HG02623 (cell line): ENCODE results near the gene TULP1.
"Not testable (repeated sequence)": the region's sequence is repeated elsewhere in the genome, so short reads cannot be mapped to it uniquely, and the experiment has no call there.

ENCODE experiments used
- ATAC-seq: cut with Tn5 transposase; IDR thresholded peaks from one replicate; pipeline ENCODE4 v1.9.1; 2021; ENCODE audit warnings: moderate library complexity; ENCODE audit not compliant: unreplicated experiment

Gene TULP1

DNA sequence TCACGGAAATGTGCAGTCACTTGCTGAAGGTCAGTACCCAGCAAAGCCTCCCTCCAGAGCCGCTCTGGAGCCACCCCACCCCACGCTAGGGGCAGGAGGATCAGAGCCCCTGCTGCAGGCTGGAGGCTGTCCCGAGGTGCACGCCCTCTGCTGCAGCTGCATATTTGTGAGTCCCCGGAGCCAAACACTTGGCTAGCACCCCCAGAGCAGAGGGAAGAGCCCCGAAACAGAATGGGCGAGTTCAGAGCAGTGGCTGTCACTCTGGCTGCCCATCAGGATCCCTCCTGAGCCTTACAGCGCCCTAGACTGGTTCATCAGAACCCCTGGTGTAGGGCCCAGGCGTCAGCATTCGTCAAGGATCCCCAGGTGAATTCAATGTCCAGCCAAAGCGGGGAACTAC lies 9.5 kb upstream of the TULP1 start:
- ATAC-seq = no peak

DNA sequence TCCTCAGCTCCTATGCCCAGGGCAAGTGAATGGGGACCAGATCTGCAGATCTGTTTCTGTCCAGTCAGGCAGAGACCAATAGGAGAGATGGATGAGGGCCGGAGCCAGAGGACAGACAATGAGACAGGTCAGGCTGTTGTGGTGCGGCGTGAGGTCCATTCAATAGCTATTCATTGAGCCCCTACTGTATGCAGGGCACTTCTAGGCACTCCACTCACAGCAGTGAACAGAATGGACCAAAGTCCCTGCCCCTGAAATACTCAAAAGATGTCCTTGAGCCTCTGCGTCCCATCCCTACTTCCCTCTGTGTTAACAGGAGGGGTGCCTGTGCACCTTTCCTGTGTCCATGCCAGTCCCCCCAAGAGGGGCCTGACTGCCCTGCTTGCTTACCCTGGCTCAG lies 8.5 kb upstream of the TULP1 start:
- ATAC-seq = no peak

- ATAC-seq = no peak
These were observed 6.8 kb upstream of the TULP1 start for GRCh38 chr6:35519313-35520015.

DNA sequence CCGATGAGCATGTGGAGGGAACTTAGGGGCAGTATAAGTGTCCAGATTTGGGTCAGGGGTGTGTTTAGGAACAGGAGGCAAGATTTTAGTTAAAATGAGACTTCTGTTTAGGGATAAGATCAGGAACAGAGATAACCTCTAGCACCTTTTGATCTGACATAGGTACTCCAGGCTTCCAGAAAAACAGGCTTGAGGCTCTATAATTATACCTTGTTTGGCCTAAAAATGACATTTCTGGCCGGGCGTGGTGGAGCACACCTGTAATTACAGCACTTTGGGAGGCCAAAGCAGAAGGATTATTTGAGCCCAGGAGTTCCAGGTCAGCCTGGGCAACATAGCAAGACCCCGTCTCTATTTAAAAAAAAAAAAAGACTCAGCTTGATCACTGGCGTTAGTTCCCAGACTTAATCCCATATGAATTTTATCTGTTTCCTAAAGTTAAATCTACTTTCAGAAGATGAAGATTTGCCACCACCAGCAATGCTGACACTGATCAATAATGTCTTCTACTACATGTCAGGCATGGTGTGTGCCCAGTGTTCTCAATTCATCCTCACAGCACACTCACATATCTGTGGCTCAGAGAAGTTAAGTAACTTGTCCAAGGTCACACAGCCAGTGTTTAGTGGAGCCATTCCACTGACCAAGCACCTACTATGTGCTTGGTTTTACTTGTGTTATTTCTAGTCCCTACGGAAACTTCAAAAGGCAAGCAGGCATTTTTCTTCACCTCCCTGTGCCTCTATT lies 6.0 kb upstream of the TULP1 start:
- ATAC-seq = no peak

GRCh38 chr6:35517978-35518377 lies 5.3 kb upstream of the TULP1 start:
- ATAC-seq = not testable (repeated sequence)

DNA sequence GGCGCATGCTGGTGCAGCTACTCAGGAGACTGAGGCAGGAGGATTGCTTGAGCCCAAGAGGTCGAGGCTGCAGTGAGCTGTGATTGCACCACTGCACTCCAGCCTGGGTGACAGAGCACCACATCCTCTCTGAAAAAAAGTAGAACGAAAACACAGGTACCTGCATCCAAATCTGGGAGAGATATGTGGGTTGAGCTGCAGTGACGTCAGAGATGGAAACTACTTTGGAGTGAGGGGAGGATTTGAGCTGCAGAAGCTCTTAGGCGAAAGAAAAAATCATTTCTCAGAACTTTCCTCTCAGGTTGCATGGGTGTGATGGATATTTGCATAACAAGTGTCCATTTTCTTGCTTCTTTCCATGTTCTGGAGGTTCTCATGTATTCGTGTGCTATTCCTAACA lies 4.0 kb upstream of the TULP1 start:
- ATAC-seq = no peak

DNA sequence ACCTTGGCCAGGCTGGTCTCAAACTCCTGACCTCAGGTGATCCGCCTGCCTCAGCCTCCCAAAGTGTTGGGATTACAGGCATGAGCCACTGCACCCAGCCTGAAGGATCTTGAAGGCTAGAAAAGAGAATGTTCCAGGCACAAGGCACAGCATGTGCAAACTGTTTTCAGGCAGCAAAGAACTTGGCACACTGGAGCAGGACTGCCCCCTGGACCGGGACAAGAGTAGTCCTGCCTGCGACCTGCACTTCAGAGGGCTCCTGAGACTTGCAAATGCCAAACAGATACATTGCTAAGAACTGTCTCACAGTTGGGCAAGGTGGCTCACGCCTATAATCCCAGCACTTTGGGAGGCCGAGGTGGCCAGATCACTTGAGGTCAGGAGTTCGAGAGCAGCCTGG lies 3.2 kb upstream of the TULP1 start:
- not testable (repeated sequence) for ATAC-seq

GRCh38 chr6:35514587-35514986 lies 1.9 kb upstream of the TULP1 start:
- ATAC-seq = no peak

DNA sequence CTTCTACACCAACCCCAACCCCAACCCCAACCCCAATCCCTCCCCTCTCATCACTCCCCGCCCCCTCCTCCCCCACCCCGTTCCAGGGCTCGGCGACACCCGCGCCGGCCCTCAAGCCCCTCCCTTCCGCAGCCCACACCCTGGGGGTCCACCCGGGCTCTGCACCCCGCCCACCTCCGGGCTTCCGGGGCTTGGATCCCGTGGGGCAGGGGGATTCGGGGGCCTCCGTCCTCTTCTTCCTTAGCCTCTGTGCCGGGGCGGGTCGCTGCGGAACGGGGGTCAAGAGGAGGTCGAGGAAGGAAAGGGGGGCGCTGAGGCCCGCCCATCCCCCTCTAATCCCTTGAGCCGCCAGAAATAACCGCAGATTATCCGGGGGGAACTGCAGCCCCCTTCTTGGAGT lies 690 bp downstream of the TULP1 start:
- ATAC-seq = no peak

DNA sequence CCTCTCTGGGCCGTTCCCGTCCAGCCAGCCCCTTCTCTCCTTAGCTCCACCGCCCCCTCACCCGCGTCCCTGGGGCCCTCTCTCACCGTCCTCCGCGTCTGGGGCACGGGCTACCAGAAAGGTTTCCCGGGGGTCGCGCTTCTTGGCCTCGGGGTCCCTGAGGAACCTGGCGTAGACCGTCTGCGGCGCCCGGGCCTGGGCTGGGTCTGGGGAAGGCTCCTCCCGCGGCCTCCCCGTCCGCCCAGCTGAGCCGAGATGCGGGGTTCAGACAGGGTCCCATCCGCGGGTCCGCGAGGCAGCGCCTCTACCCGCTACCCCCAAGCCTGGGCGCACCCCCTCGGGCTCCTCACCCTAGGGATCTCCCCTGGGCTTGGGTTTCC lies 1.1 kb downstream of the TULP1 start:
- ATAC-seq = no peak

DNA sequence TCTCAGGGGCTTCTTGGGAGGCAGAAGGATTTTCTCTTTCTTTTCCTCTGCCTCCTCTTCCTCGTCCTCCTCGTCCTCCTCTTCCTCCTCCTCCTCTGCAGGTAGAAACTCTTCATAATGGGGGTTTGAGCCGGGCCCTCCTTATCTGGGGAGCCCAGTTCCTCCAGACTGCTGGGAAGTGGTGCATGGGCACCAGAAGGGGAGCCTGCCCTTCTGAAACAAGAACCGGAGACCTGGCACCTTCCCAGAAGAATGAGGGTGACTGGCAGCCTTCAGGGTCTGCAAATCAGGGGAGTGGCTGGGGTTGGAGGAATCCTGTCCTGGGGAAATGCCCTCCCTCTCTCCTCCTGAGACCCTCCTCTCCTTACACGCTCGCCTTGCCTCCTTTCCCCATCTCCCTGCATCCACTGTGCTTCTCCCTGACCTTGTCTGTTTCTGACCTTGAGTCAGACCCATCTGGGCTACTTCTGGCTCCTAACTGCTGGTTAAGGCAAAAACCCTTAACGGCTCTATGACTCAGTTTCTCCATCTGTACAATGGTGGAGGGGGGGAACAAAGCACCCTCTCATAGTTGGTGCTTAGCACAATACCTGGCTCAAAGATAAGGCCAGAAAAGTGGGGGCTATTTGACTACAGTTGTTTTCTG lies 1.7 kb downstream of the TULP1 start:
- no peak for ATAC-seq

GRCh38 chr6:35508542-35508941 lies 4.2 kb downstream of the TULP1 start:
- ATAC-seq = no peak

DNA sequence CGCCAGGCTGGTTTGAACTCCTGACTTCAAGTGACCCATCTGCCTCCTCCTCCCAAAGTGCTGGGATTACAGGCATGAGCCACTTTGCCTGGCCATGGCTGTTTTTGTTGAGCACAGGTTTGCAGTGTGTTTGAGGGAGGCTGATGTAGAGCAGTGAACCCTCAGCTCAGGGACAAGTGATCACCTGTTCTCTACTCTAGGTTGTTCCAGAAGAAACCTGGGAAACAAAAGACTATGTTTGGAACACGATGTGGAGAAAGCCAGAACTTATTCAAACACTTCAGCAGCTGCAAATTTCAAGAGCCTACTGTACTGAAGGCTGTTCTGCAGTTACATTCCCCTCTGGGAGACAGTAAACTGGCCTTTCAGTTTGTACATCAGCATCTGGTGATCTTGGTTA lies 4.7 kb downstream of the TULP1 start:
- ATAC-seq = no peak

DNA sequence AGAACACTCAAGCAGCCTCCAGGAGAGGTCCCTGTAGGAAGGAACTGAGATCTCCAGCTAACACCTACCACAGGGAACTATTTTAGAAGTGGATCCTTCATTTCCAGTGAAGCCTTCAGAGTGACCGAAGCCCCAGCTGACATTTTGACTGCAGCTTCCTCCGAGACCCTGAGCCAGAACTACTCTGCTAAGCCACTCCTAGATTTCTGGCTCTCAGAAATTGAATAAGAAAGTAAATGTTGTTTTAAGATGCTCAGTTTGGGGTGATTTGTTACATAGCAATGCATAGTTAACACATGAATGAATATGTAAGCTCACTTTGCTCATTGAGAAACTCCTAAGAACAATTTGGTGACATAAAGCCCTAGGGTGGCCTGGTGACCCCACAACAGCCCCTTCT lies 5.5 kb downstream of the TULP1 start:
- no peak for ATAC-seq

GRCh38 chr6:35506536-35506935 lies 6.2 kb downstream of the TULP1 start:
- no peak for ATAC-seq

DNA sequence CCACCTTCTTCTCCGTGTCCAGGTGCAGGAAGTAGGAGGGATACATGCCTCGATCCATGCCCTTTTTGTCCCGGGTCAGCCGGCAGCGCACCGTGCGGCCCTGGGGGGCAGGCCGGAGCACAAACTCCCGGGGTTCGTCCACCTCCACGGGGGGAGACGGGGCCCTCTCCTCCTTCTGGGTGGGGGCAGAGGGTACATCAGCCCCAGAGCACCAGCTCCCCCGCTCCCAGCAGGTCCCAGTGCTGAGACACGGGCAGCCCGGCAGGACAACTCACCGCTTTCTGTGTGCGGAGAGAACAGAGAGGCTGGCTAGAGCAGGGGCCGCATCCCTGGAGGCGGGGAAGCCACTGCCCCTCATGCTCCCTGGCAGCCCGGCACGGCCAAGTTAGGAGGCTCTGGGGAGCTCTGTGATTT lies 6.7 kb downstream of the TULP1 start:
- no peak for ATAC-seq

- no peak for ATAC-seq
These were observed 9.2 kb downstream of the TULP1 start for GRCh38 chr6:35503534-35503933.

- no peak for ATAC-seq
These were observed 10.9 kb downstream of the TULP1 start for GRCh38 chr6:35501784-35502183.

GRCh38 chr6:35500782-35501181 lies 11.9 kb downstream of the TULP1 start:
- no peak for ATAC-seq

DNA sequence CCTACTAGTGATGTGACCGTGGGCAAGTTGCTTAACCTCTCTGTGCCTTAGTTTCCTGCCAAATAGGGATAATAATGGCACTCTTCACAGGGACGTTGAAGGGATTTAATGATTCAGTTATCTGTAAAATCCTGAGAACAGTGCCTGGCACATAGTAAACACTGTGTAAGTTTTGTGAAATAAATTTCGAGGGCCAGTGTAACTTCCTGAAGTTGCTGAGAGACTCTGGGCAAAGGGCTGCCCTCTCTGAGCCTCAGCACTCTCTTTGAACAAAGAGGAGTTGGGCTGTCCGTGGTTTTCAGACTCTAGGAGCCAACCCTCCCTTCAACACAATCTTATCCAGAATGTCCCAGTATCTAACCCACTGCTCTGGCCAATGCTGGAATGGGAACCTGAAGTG lies 13.3 kb downstream of the TULP1 start:
- no peak for ATAC-seq

GRCh38 chr6:35498422-35499067 lies 14.2 kb downstream of the TULP1 start:
- ATAC-seq = no peak
